ENCODE measurements around the gene ZNF860.

ZNF860 gene

GRCh38 chr3:31968927-31969418 is 12.6 kb upstream of the ZNF860 start:
- no peak for DNase-seq (ENCODE audit: low read depth)
- no peak for TF ChIP-seq CTCF (IDR thresholded peaks at IDR 0.05; ENCODE audit: insufficient read depth, low read depth, low read length, missing control alignments)
- H3K4me3 ChIP-seq (ENCODE audit: low read depth, low read length), result no peak overlapping the region

- DNase-seq (ENCODE audit: low read depth), result no peak
- H3K4me3 ChIP-seq (ENCODE audit: low read depth, low read length), result no peak overlapping the region
- no peak for TF ChIP-seq CTCF (IDR thresholded peaks at IDR 0.05; ENCODE audit: insufficient read depth, low read depth, low read length, missing control alignments)
Measured at GRCh38 chr3:31971607-31972006, 9.9 kb upstream of the ZNF860 start.

GRCh38 chr3:31973081-31973480 is 8.5 kb upstream of the ZNF860 start:
- no peak for DNase-seq (ENCODE audit: low read depth)
- no peak overlapping the region for H3K4me3 ChIP-seq (ENCODE audit: low read depth, low read length)
- no peak for TF ChIP-seq CTCF (IDR thresholded peaks at IDR 0.05; ENCODE audit: insufficient read depth, low read depth, low read length, missing control alignments)

GRCh38 chr3:31973837-31974236 is 7.7 kb upstream of the ZNF860 start:
- no peak for DNase-seq (ENCODE audit: low read depth)
- TF ChIP-seq CTCF (IDR thresholded peaks at IDR 0.05; ENCODE audit: insufficient read depth, low read depth, low read length, missing control alignments), result no peak
- no peak overlapping the region for H3K4me3 ChIP-seq (ENCODE audit: low read depth, low read length)

- no peak for DNase-seq (ENCODE audit: low read depth)
- H3K4me3 ChIP-seq (ENCODE audit: low read depth, low read length), result no peak overlapping the region
- no peak for TF ChIP-seq CTCF (IDR thresholded peaks at IDR 0.05; ENCODE audit: insufficient read depth, low read depth, low read length, missing control alignments)
Measured at GRCh38 chr3:31974471-31974870, 7.1 kb upstream of the ZNF860 start.

GRCh38 chr3:31974964-31975363 is 6.6 kb upstream of the ZNF860 start:
- no peak overlapping the region for H3K4me3 ChIP-seq (ENCODE audit: low read depth, low read length)
- no peak for TF ChIP-seq CTCF (IDR thresholded peaks at IDR 0.05; ENCODE audit: insufficient read depth, low read depth, low read length, missing control alignments)
- DNase-seq (ENCODE audit: low read depth), result no peak

- TF ChIP-seq CTCF (IDR thresholded peaks at IDR 0.05; ENCODE audit: insufficient read depth, low read depth, low read length, missing control alignments), result no peak
- H3K4me3 ChIP-seq (ENCODE audit: low read depth, low read length), result no peak overlapping the region
- DNase-seq (ENCODE audit: low read depth), result no peak
Measured at GRCh38 chr3:31976302-31976701, 5.2 kb upstream of the ZNF860 start.
